HepG2 (cell line): ENCODE results near the gene TTLL6. TPM values are rescaled to one million over a fixed set of nuclear protein-coding genes. Genes with fewer than 3 reads are reported as not detected.
A peak's percentile ranks its signal among the peaks of the same experiment; 100 is the strongest.

Source experiments
- BCLAF1 ChIP-seq: fragments of 450-650 bp; IDR thresholded peaks from 2 replicates; pipeline ENCODE4 v1.6.1; 2017; ENCODE audit warnings: mild to moderate bottlenecking
- CBX1 ChIP-seq: IDR thresholded peaks from one replicate; pipeline ENCODE4 v1.6.1; 2016; ENCODE audit warnings: antibody characterized with exemption, low read depth
- HHEX ChIP-seq: IDR thresholded peaks from 2 replicates; pipeline ENCODE4 v1.6.1; 2016; ENCODE audit warnings: control low read depth
- IKZF1 ChIP-seq: fragments of 450-650 bp; IDR thresholded peaks from 2 replicates; pipeline ENCODE4 v1.7.1; 2016
- MEIS2 ChIP-seq: sonication (generic); formaldehyde crosslinking; IDR thresholded peaks from 2 replicates; pipeline ENCODE4 v1.9.0; 2021; ENCODE audit warnings: mild to moderate bottlenecking, missing genetic modification reagents
- NFYC ChIP-seq: IDR thresholded peaks from 2 replicates; pipeline ENCODE4 v1.6.1; 2016; ENCODE audit warnings: missing genetic modification reagents, missing compliant biosample characterization
- TBX3 ChIP-seq: fragments of 450-650 bp; IDR thresholded peaks from 2 replicates; pipeline ENCODE4 v1.6.1; 2017; ENCODE audit warnings: antibody characterized with exemption, mild to moderate bottlenecking, inconsistent platforms, borderline replicate concordance
- TCF12 ChIP-seq, 2 experiments: fragments of 450-650 bp in 1 of 2; sonication (generic) in 1 of 2; formaldehyde crosslinking in 1 of 2; IDR thresholded peaks; 2 replicates each; pipeline versions ENCODE4 v1.6.1 to v1.8.0; 2017 to 2022; ENCODE audit warnings: antibody characterized with exemption in 1 of 2, mild to moderate bottlenecking in 1 of 2, missing genetic modification reagents in 1 of 2, moderate library complexity in 1 of 2
- THRA ChIP-seq: sonication (generic); formaldehyde crosslinking; IDR thresholded peaks from 2 replicates; pipeline ENCODE4 v1.4.0; 2020; ENCODE audit warnings: missing genetic modification reagents, borderline replicate concordance
- TRAFD1 ChIP-seq: sonication (generic); formaldehyde crosslinking; IDR thresholded peaks from 2 replicates; pipeline ENCODE4 v1.5.1; 2020; ENCODE audit warnings: missing genetic modification reagents, mild to moderate bottlenecking, borderline replicate concordance
- ZNF276 ChIP-seq: sonication (generic); formaldehyde crosslinking; IDR thresholded peaks from 2 replicates; pipeline ENCODE4 v1.4.0; 2020; ENCODE audit warnings: mild to moderate bottlenecking, low read depth, missing genetic modification reagents
- ZNF280B ChIP-seq: sonication (generic); formaldehyde crosslinking; IDR thresholded peaks from 2 replicates; pipeline ENCODE4 v1.5.0; 2020; ENCODE audit warnings: missing genetic modification reagents, mild to moderate bottlenecking, borderline replicate concordance
- ZNF709 ChIP-seq: sonication (generic); formaldehyde crosslinking; IDR thresholded peaks from 2 replicates; pipeline ENCODE4 v1.5.0; 2020; ENCODE audit warnings: mild to moderate bottlenecking, missing genetic modification reagents
- ZNF746 ChIP-seq: sonication (generic); formaldehyde crosslinking; IDR thresholded peaks from 2 replicates; pipeline ENCODE4 v1.8.0; 2022; ENCODE audit warnings: mild to moderate bottlenecking, missing genetic modification reagents
- ZNF770 ChIP-seq: sonication (generic); formaldehyde crosslinking; IDR thresholded peaks from 2 replicates; pipeline ENCODE4 v1.5.0; 2020; ENCODE audit warnings: mild to moderate bottlenecking, missing genetic modification reagents
- polyA plus RNA-seq, 8 experiments: library from polyadenylated mRNA; depleted of rRNA in 3 of 8; stranded (reverse) in 7 of 8; unstranded in 1 of 8; fragments of >200 nt; fragmentation: Illumina TruSeq in 4 of 8; extraction: Trizol in 4 of 8; gene quantifications; 2 replicates each; pipeline versions ENCODE4 v1.2.1 to v1.2.3, GENCODE V29; 2011 to 2016; ENCODE audit warnings: low read depth in 4 of 8, missing spikeins in 1 of 8, mixed read lengths in 1 of 8; ENCODE audit not compliant: insufficient read depth in 1 of 8
- total RNA-seq, 5 experiments: library from RNA; depleted of rRNA; stranded (reverse); fragments of >200 nt; fragmentation: Illumina TruSeq; extraction: Trizol; gene quantifications; 2 replicates each; pipeline ENCODE4 v1.2.3, GENCODE V29; 2016; ENCODE audit warnings: low read depth in 1 of 5

Gene TTLL6
- total and polyA plus RNA-seq, 2 of the 13 experiments (the other 11 are each of a cell fraction or from before 2014, with no cell fraction given) = 0.04 to 0.08 TPM

- TF ChIP-seq ZNF280B (CRISPR knock-in tag) = no peak
- no peak for TF ChIP-seq BCLAF1
- TF ChIP-seq MEIS2 (CRISPR knock-in tag) = 0 out of 2 replicates have a peak, but pooled peaks have one; percentile 39
- TF ChIP-seq THRA (CRISPR knock-in tag) = no peak
- no peak for TF ChIP-seq TBX3
- TF ChIP-seq TRAFD1 (CRISPR knock-in tag) = no peak
- TF ChIP-seq ZNF709 (CRISPR knock-in tag) = peak; percentile 70; the same call in 1 of the 2 replicates
- no peak for TF ChIP-seq ZNF746
- TF ChIP-seq IKZF1 = no peak
- TF ChIP-seq ZNF770 (CRISPR knock-in tag) = no peak
- no peak for TF ChIP-seq CBX1
- no peak for TF ChIP-seq TCF12 (IDR thresholded peaks at IDR 0.05)
- TF ChIP-seq TCF12 (CRISPR knock-in tag; IDR thresholded peaks at IDR 0.05) = no peak
- TF ChIP-seq HHEX (CRISPR knock-in tag) = no peak
- TF ChIP-seq ZNF276 (CRISPR knock-in tag) = 0 out of 2 replicates have a peak, but pooled peaks have one; percentile 31
- peak; percentile 69 for TF ChIP-seq NFYC
Measured at GRCh38 chr17:48816774-48817590, at the start of gene TTLL6 (continued).
